A673 (cell line): ENCODE results near the gene CUEDC2. TPM values are rescaled to one million over a fixed set of nuclear protein-coding genes. Genes with fewer than 3 reads are reported as not detected.

Experiments used
- BruUV-seq: library from RNA; stranded (reverse); fragments of 400-500 nt; replicated peaks from 2 replicates; lab custom pipeline; 2021; lab: Mats Ljungman, UMichigan
- CTCF ChIA-PET: fragments of 300-600 bp; sonication (Branson Sonifier 250); formaldehyde crosslinking; loops from one replicate; lab custom pipeline; 2022; ENCODE audit warnings: antibody characterized with exemption; lab: Charles Lee
- POLR2A ChIA-PET: fragments of 300-600 bp; sonication (Branson Sonifier 250); formaldehyde crosslinking; loops from one replicate; lab custom pipeline; 2022; ENCODE audit warnings: antibody characterized with exemption; ENCODE audit not compliant: low non-redundant PET; lab: Charles Lee
- DNase-seq: peaks from one replicate; pipeline ENCODE4 v3.0.0-alpha.2; 2015; ENCODE audit warnings: low spot score
- H3K27ac ChIP-seq: fragments of 200-600 bp; sonication (generic); 2 replicates; pipeline ENCODE4 v1.5.1; 2016; ENCODE audit warnings: mixed run types, low read depth, mild to moderate bottlenecking, mixed read lengths, antibody characterized with exemption, low read length; ENCODE audit not compliant: poor library complexity, severe bottlenecking
- H3K27me3 ChIP-seq: fragments of 200-600 bp; sonication (generic); replicated peaks from 2 replicates; pipeline ENCODE4 v1.6.1; 2017; ENCODE audit warnings: mixed run types, low read depth, mild to moderate bottlenecking, mixed read lengths, antibody characterized with exemption, low read length; ENCODE audit not compliant: insufficient read depth, poor library complexity
- H3K36me3 ChIP-seq: fragments of 200-600 bp; sonication (generic); 2 replicates; pipeline ENCODE4 v1.6.1; 2016; ENCODE audit warnings: mixed run types, mild to moderate bottlenecking, mixed read lengths, antibody characterized with exemption, low read length; ENCODE audit not compliant: insufficient read depth, poor library complexity, severe bottlenecking
- H3K4me1 ChIP-seq: fragments of 200-600 bp; sonication (generic); 2 replicates; pipeline ENCODE4 v1.6.1; 2017; ENCODE audit warnings: mixed run types, mild to moderate bottlenecking, mixed read lengths, antibody characterized with exemption, low read length; ENCODE audit not compliant: insufficient read depth, poor library complexity, severe bottlenecking
- H3K4me3 ChIP-seq: fragments of 200-600 bp; sonication (generic); 2 replicates; pipeline ENCODE4 v1.5.1; 2016; ENCODE audit warnings: low read depth, mixed run types, mild to moderate bottlenecking, mixed read lengths, low read length; ENCODE audit not compliant: poor library complexity, severe bottlenecking
- H3K9me3 ChIP-seq: fragments of 200-600 bp; sonication (generic); 2 replicates; pipeline ENCODE4 v1.6.1; 2016; ENCODE audit warnings: mixed run types, low read depth, mild to moderate bottlenecking, mixed read lengths, antibody characterized with exemption, low read length; ENCODE audit not compliant: poor library complexity, severe bottlenecking
- EZH2 ChIP-seq: fragments of 200-600 bp; sonication (generic); IDR thresholded peaks from 2 replicates; pipeline ENCODE4 v1.6.1; 2017; ENCODE audit warnings: borderline replicate concordance, low read depth, mild to moderate bottlenecking, mixed read lengths, antibody characterized with exemption, low read length; ENCODE audit not compliant: poor library complexity, severe bottlenecking
- intact Hi-C: fragments of 100-400 bp; cut with micrococcal nuclease; formaldehyde crosslinking; loops from one replicate; pipeline ENCODE4 v1.10.0; 2022; ENCODE audit not compliant: unreplicated experiment
- total RNA-seq: library from RNA; stranded (reverse); gene quantifications from 2 replicates; pipeline ENCODE4 v1.2.3, GENCODE V29; 2021
- TF ChIP-seq, protein P1 (sequence below): fragments of 300-800, 200-600 bp; sonication (generic); conservative IDR thresholded peaks from 2 replicates; pipeline ENCODE4 v1.5.1; 2017; ENCODE audit warnings: low read depth, mild to moderate bottlenecking, antibody characterized with exemption, low read length, moderate library complexity, mixed read lengths

CUEDC2 gene
- total RNA-seq, 1 experiment from 2014 or later: 63.7 TPM

DNA sequence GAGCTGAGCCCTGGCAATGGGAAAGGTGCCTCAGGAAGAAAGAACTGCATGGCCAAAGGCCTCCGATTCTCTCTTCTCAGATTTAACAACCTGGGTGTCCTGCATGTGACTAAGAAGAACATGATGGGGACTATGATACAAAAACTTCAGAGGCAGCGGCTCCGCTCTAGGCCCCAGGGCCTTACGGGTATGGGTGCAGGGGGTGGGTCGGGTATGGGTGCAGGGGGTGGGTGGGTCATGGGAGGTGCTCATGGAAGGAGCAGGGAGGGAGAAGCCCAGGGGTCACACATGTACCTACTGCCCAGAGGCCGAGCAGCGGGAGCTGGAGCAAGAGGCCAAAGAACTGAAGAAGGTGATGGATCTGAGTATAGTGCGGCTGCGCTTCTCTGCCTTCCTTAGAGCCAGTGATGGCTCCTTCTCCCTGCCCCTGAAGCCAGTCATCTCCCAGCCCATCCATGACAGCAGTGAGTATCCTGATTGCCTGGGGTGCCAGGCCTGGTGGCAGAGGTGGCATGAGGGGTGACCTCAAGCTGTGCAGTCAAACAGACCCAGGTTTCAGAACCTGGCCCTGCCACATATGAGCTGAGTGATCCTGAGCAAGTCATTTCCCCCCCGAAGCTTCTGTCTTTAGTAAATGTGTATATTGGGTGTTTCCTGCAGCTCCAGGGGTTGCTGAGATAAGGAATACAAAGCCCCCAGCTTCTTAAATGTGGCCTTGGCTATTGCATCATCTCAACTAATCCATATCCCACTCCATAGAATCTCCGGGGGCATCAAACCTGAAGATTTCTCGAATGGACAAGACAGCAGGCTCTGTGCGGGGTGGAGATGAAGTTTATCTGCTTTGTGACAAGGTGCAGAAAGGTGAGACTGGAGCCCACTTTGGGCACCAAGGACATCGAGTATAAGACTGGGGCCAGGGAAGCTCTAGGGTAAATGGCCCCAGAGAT, 34.9 kb downstream of the CUEDC2 start:
- BruUV-seq: no TSS peak
- intact Hi-C loops: loop anchor here (5.0 to 10.0 kb wide), 3 partner anchors 165 to 247 kb away; partner anchors contain the start of gene TRIM8
- CTCF ChIA-PET: interaction anchor here (0.6 kb wide), 1 partner anchor 283 kb away, joined by 3 read pairs; no protein-coding TSS in a partner anchor
- Histone ChIP-seq H3K27ac (no peak overlapping the region), H3K9me3 (no peaks in the 10 kb centered on the region), H3K36me3 (no peaks in the 10 kb centered on the region), H3K4me1 (peaks cover 9% of the 10 kb centered on the region), H3K4me3 (no peak overlapping the region), H3K27me3 (no peaks in the 10 kb centered on the region)
- TF ChIP-seq EZH2: no peak
- TF ChIP-seq, protein P1, sequence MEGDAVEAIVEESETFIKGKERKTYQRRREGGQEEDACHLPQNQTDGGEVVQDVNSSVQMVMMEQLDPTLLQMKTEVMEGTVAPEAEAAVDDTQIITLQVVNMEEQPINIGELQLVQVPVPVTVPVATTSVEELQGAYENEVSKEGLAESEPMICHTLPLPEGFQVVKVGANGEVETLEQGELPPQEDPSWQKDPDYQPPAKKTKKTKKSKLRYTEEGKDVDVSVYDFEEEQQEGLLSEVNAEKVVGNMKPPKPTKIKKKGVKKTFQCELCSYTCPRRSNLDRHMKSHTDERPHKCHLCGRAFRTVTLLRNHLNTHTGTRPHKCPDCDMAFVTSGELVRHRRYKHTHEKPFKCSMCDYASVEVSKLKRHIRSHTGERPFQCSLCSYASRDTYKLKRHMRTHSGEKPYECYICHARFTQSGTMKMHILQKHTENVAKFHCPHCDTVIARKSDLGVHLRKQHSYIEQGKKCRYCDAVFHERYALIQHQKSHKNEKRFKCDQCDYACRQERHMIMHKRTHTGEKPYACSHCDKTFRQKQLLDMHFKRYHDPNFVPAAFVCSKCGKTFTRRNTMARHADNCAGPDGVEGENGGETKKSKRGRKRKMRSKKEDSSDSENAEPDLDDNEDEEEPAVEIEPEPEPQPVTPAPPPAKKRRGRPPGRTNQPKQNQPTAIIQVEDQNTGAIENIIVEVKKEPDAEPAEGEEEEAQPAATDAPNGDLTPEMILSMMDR: no peak
- no peak for DNase-seq
- POLR2A ChIA-PET: no interaction called here

DNA sequence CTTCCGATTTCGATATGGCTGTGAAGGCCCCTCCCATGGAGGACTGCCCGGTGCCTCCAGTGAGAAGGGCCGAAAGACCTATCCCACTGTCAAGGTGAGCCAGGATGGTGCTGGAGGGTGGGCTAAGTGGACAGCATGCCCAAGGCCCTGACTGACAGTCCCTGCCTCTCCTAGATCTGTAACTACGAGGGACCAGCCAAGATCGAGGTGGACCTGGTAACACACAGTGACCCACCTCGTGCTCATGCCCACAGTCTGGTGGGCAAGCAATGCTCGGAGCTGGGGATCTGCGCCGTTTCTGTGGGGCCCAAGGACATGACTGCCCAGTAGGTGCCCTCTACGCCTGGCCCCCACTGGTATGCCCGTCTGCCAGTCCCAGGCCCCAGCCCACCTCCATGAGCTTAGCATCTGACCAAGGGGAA, 35.6 kb downstream of the CUEDC2 start:
- CTCF ChIA-PET: no interaction called here
- POLR2A ChIA-PET: no interaction called here
- DNase-seq: no peak
- no peak overlapping the region for H3K27ac ChIP-seq
- no peak for TF ChIP-seq EZH2
- TF ChIP-seq, protein P1: no peak
- no peak overlapping the region for H3K4me3 ChIP-seq
- H3K36me3 ChIP-seq: no peaks in the 10 kb centered on the region
- intact Hi-C loops: loop anchor here (5.0 to 10.0 kb wide), 3 partner anchors 164 to 248 kb away; partner anchors contain the start of gene TRIM8
- no peaks in the 10 kb centered on the region for H3K27me3 ChIP-seq
- peaks cover 9% of the 10 kb centered on the region for H3K4me1 ChIP-seq
- BruUV-seq: no TSS peak
- no peaks in the 10 kb centered on the region for H3K9me3 ChIP-seq

DNA sequence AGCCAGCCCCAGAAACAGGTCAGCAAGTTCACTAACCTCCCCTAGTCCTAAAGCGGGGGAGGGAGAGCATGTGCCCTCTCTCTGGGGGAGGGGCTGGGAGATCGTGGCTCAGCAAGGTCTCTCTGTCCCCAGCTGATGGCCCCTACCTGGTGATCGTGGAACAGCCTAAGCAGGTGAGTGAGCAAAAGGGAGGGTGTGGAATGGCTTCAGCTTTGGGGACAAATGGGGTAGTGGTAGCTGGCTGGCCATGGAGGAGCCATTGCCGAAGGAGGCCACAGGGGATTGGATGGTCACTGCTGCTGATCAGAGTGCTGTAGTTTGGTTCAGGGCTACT, 36.1 kb downstream of the CUEDC2 start:
- ChIA-PET POLR2A (no interaction called here), CTCF (no interaction called here)
- BruUV-seq: TSS peak; percentile 39
- no peaks in the 10 kb centered on the region for H3K9me3 ChIP-seq
- TF ChIP-seq, protein P1: no peak
- no peak for TF ChIP-seq EZH2
- DNase-seq: no peak
- H3K4me1 ChIP-seq: peaks cover 9% of the 10 kb centered on the region
- H3K36me3 ChIP-seq: no peaks in the 10 kb centered on the region
- H3K27ac ChIP-seq: peak overlapping the region; percentile 90
- H3K27me3 ChIP-seq: no peaks in the 10 kb centered on the region
- peak overlapping the region; percentile 73 for H3K4me3 ChIP-seq
- intact Hi-C loops: loop anchor here (5.0 to 10.0 kb wide), 3 partner anchors 164 to 249 kb away; partner anchors contain the start of gene TRIM8
